Stimulated activated CD4-positive, alpha-beta T cell treated with anti-CD3 and anti-CD28 coated beads, TNF-alpha, amount 100 ng/mL, for 4 hours (primary cell): ENCODE data around the gene ELP4.

Source experiments
- DNase-seq, 3 experiments: peaks; one replicate each; pipeline ENCODE4 v3.0.0-alpha.2; 2020; ENCODE audit warnings: low read depth in 3 of 3

The ELP4 gene

GRCh38 chr11:31823644-31824331 is 314.2 kb downstream of the ELP4 start:
- no peak for DNase-seq

- DNase-seq: no peak
These were observed 314.8 kb downstream of the ELP4 start for GRCh38 chr11:31824332-31824878.

GRCh38 chr11:31824879-31825837 is 315.6 kb downstream of the ELP4 start:
- DNase-seq: no peak

GRCh38 chr11:31825838-31826484 is 316.4 kb downstream of the ELP4 start:
- DNase-seq: no peak

- no peak for DNase-seq
These were observed 317.2 kb downstream of the ELP4 start for GRCh38 chr11:31826536-31827438.

GRCh38 chr11:31827455-31828206 is 318.1 kb downstream of the ELP4 start:
- DNase-seq: no peak

- no peak for DNase-seq
These were observed 318.6 kb downstream of the ELP4 start for GRCh38 chr11:31828217-31828616.

GRCh38 chr11:31830406-31830805 is 320.8 kb downstream of the ELP4 start:
- no peak for DNase-seq

- DNase-seq: no peak
These were observed 324.7 kb downstream of the ELP4 start for GRCh38 chr11:31834237-31834636.
